Measurements from ENCODE around the gene SCNN1G. TPM values are rescaled to one million over a fixed set of nuclear protein-coding genes. Genes with fewer than 3 reads are reported as not detected.

The SCNN1G gene
- total and polyA plus RNA-seq, 2 of the 13 experiments (the other 11 are each of a cell fraction or from before 2014, with no cell fraction given), result not detected

GRCh38 chr16:23182206-23182678 lies 303 bp upstream of the SCNN1G start (continued):
- peak; percentile 89 for TF ChIP-seq ZFP91 (CRISPR knock-in tag; IDR thresholded peaks at IDR 0.05; ENCODE audit: borderline replicate concordance)
- TF ChIP-seq ZNF839 (CRISPR knock-in tag; IDR thresholded peaks at IDR 0.05; ENCODE audit: borderline replicate concordance), result peak; percentile 45; the same call in 1 of the 2 replicates
- TF ChIP-seq CSRNP2 (CRISPR knock-in tag; conservative IDR thresholded peaks at IDR 0.05; ENCODE audit: low read depth), result no peak
- no peak for TF ChIP-seq ZNF564 (CRISPR knock-in tag; IDR thresholded peaks at IDR 0.05)
- TF ChIP-seq ZNF335 (CRISPR knock-in tag; IDR thresholded peaks at IDR 0.05), result no peak
- TF ChIP-seq AFF4 (CRISPR knock-in tag; IDR thresholded peaks at IDR 0.05), result no peak
- no peak for TF ChIP-seq BCLAF1 (IDR thresholded peaks at IDR 0.05)
- TF ChIP-seq SSRP1 (CRISPR knock-in tag; IDR thresholded peaks at IDR 0.05), result no peak
- no peak for TF ChIP-seq RERE (CRISPR knock-in tag; IDR thresholded peaks at IDR 0.05; ENCODE audit: low read depth)
- TF ChIP-seq ZNF710 (CRISPR knock-in tag; IDR thresholded peaks at IDR 0.05; ENCODE audit: borderline replicate concordance), result no peak; the same call in 1 of the 2 replicates

All from HepG2 (cell line).